HepG2 (cell line): ENCODE measurements around the gene ME3. TPM values are rescaled to one million over a fixed set of nuclear protein-coding genes. Genes with fewer than 3 reads are reported as not detected.

Source experiments
- ATAC-seq: fragments of 200-7000 bp; cut with Tn5 transposase; 3 replicates; pipeline ENCODE4 v1.9.1; 2020; ENCODE audit warnings: mild to moderate bottlenecking, moderate library complexity
- BruUV-seq: library from RNA; stranded (reverse); fragments of 400-500 nt; replicated peaks from 2 replicates; lab custom pipeline; 2021; lab: Mats Ljungman, UMichigan
- CTCF ChIA-PET: fragments of 300-600 bp; formaldehyde crosslinking; extraction: SDS; loops from one replicate; lab custom pipeline; 2021; ENCODE audit warnings: low total read pairs, inconsistent platforms, low intra/inter-chr PET ratio; lab: Yijun Ruan, JAX
- POLR2A ChIA-PET: fragments of 350-600 bp; sonication (Branson Sonifier 250); formaldehyde crosslinking; loops from one replicate; lab custom pipeline; 2020; ENCODE audit warnings: antibody characterized with exemption, inconsistent platforms; lab: Yijun Ruan, JAX
- DNase-seq: peaks from one replicate; pipeline ENCODE4 v3.0.0-alpha.2; 2015; ENCODE audit warnings: low spot score
- FAIRE-seq: peaks from 3 replicates; lab custom pipeline; 2011; peaks lifted over from hg19 to GRCh38; lab: Jason Lieb, UNC
- H2AFZ ChIP-seq: one replicate; pipeline ENCODE4 v1.6.1; 2011; ENCODE audit warnings: low read length, inconsistent platforms
- H3K27ac ChIP-seq: fragments of 300-600 bp; 3 replicates; pipeline ENCODE4 v1.8.0; 2011; ENCODE audit warnings: mixed run types, mild to moderate bottlenecking, mixed read lengths, low read length, inconsistent platforms; ENCODE audit not compliant: insufficient read depth; ENCODE audit errors: extremely low read length
- H3K27me3 ChIP-seq, 2 experiments: fragments of 200-600 bp in 1 of 2; 2 replicates in 1 of 2; 3 replicates in 1 of 2; pipeline versions ENCODE4 v1.6.0 to v1.8.0; 2011; ENCODE audit warnings: low read length in 2 of 2, mild to moderate bottlenecking in 2 of 2, moderate library complexity in 2 of 2, inconsistent platforms in 1 of 2; ENCODE audit not compliant: insufficient read depth in 2 of 2, control insufficient read depth in 1 of 2
- H3K36me3 ChIP-seq, 2 experiments: fragments of 200-600 bp in 1 of 2; replicated peaks in 1 of 2; 2 replicates in 1 of 2; 3 replicates in 1 of 2; pipeline versions ENCODE4 v1.5.1 to v1.8.0; 2011; ENCODE audit warnings: low read length in 2 of 2, inconsistent platforms in 1 of 2; ENCODE audit not compliant: insufficient read depth in 2 of 2, control insufficient read depth in 1 of 2
- H3K4me1 ChIP-seq: 2 replicates; pipeline ENCODE4 v1.5.1; 2012; ENCODE audit warnings: low read length, inconsistent platforms; ENCODE audit not compliant: insufficient read depth
- H3K4me2 ChIP-seq: 2 replicates; pipeline ENCODE4 v1.6.0; 2011; ENCODE audit warnings: low read depth, low read length, inconsistent platforms
- H3K4me3 ChIP-seq, 3 experiments: fragments of 200-600 bp in 1 of 3; sonication (generic), shearing (Covaris generic) in 1 of 3; replicated peaks in 1 of 3; 2 replicates each; pipeline ENCODE4 v1.5.1; 2011 to 2016; ENCODE audit warnings: low read length in 3 of 3, inconsistent platforms in 2 of 3, low read depth in 2 of 3, mild to moderate bottlenecking in 2 of 3, control low read depth in 1 of 3, mixed read lengths in 1 of 3; ENCODE audit not compliant: insufficient read depth in 1 of 3
- H3K79me2 ChIP-seq: one replicate; pipeline ENCODE4 v1.6.1; 2011; ENCODE audit warnings: low read length, inconsistent platforms; ENCODE audit not compliant: insufficient read depth
- H3K9ac ChIP-seq: 2 replicates; pipeline ENCODE4 v1.6.0; 2011; ENCODE audit warnings: mild to moderate bottlenecking, low read depth, low read length, inconsistent platforms; ENCODE audit not compliant: insufficient read depth
- H3K9me3 ChIP-seq: 2 replicates; pipeline ENCODE4 v1.5.1; 2012; ENCODE audit warnings: mild to moderate bottlenecking, low read length
- H4K20me1 ChIP-seq: 2 replicates; pipeline ENCODE4 v1.6.0; 2011; ENCODE audit warnings: inconsistent platforms, mild to moderate bottlenecking, low read length, moderate library complexity; ENCODE audit not compliant: insufficient read depth
- GMEB1 ChIP-seq: sonication (generic); formaldehyde crosslinking; IDR thresholded peaks from 2 replicates; pipeline ENCODE4 v1.5.1; 2020; ENCODE audit warnings: missing genetic modification reagents, mild to moderate bottlenecking, borderline replicate concordance
- HIVEP1 ChIP-seq: sonication (generic); formaldehyde crosslinking; IDR thresholded peaks from 2 replicates; pipeline ENCODE4 v1.4.0; 2020; ENCODE audit warnings: mild to moderate bottlenecking, missing genetic modification reagents
- NFE2L1 ChIP-seq: sonication (generic); formaldehyde crosslinking; IDR thresholded peaks from 2 replicates; pipeline ENCODE4 v1.4.0; 2020; ENCODE audit warnings: missing genetic modification reagents, mild to moderate bottlenecking, borderline replicate concordance
- SALL1 ChIP-seq: sonication (generic); formaldehyde crosslinking; IDR thresholded peaks from 2 replicates; pipeline ENCODE4 v1.8.0; 2022; ENCODE audit warnings: mild to moderate bottlenecking, missing genetic modification reagents
- TFDP1 ChIP-seq: IDR thresholded peaks from 2 replicates; pipeline ENCODE4 v1.6.1; 2016; ENCODE audit warnings: missing compliant biosample characterization, missing genetic modification reagents, borderline replicate concordance
- ZFP90 ChIP-seq: sonication (generic); formaldehyde crosslinking; IDR thresholded peaks from 2 replicates; pipeline ENCODE4 v1.8.0; 2022; ENCODE audit warnings: missing genetic modification reagents, mild to moderate bottlenecking, inconsistent platforms, borderline replicate concordance
- ZNF326 ChIP-seq: sonication (generic); formaldehyde crosslinking; IDR thresholded peaks from 2 replicates; pipeline ENCODE4 v1.4.0; 2020; ENCODE audit warnings: missing genetic modification reagents, borderline replicate concordance
- ZNF678 ChIP-seq: sonication (generic); formaldehyde crosslinking; IDR thresholded peaks from 2 replicates; pipeline ENCODE4 v1.4.0; 2020; ENCODE audit warnings: mild to moderate bottlenecking, missing genetic modification reagents
- ZNF768 ChIP-seq: sonication (generic); formaldehyde crosslinking; IDR thresholded peaks from 2 replicates; pipeline ENCODE4 v1.4.0; 2020; ENCODE audit warnings: missing genetic modification reagents
- ZNF891 ChIP-seq: sonication (generic); formaldehyde crosslinking; IDR thresholded peaks from 2 replicates; pipeline ENCODE4 v1.5.0; 2020; ENCODE audit warnings: mild to moderate bottlenecking, missing genetic modification reagents
- WGBS: methylation state at CpG from one replicate; pipeline ENCODE4 v1.1.6; 2017; ENCODE audit warnings: low lambda C conversion rate; 5-methylcytosine and 5-hydroxymethylcytosine counted together
- in situ Hi-C: cut with HindIII; loops from 2 replicates; pipeline ENCODE4 v1.10.0; 2017; ENCODE audit warnings: low pct_unique_long_range_greater_than_20kb; ENCODE audit not compliant: extremely low pct_ligation_motif_present
- intact Hi-C: fragments of 100-400 bp; cut with micrococcal nuclease; formaldehyde crosslinking; loops from one replicate; pipeline ENCODE4 v1.10.0; 2022; ENCODE audit not compliant: unreplicated experiment
- polyA plus RNA-seq, 8 experiments: library from polyadenylated mRNA; depleted of rRNA in 3 of 8; stranded (reverse) in 7 of 8; unstranded in 1 of 8; fragments of >200 nt; fragmentation: Illumina TruSeq in 4 of 8; extraction: Trizol in 4 of 8; gene quantifications; 2 replicates each; pipeline versions ENCODE4 v1.2.1 to v1.2.3, GENCODE V29; 2011 to 2016; ENCODE audit warnings: low read depth in 4 of 8, missing spikeins in 1 of 8, mixed read lengths in 1 of 8; ENCODE audit not compliant: insufficient read depth in 1 of 8
- total RNA-seq, 5 experiments: library from RNA; depleted of rRNA; stranded (reverse); fragments of >200 nt; fragmentation: Illumina TruSeq; extraction: Trizol; gene quantifications; 2 replicates each; pipeline ENCODE4 v1.2.3, GENCODE V29; 2016; ENCODE audit warnings: low read depth in 1 of 5
- TF ChIP-seq, protein P1 (sequence below): sonication (generic); formaldehyde crosslinking; IDR thresholded peaks from 2 replicates; pipeline ENCODE4 v1.8.0; 2022; ENCODE audit warnings: mild to moderate bottlenecking, missing genetic modification reagents, moderate library complexity
- TF ChIP-seq, protein P2 (sequence below): sonication (generic); formaldehyde crosslinking; IDR thresholded peaks from 2 replicates; pipeline ENCODE4 v1.8.1; 2022; ENCODE audit warnings: low read depth, mild to moderate bottlenecking, missing genetic modification reagents

ME3 gene
- total and polyA plus RNA-seq, 2 of the 13 experiments (the other 11 are each of a cell fraction or from before 2014, with no cell fraction given): not detected

- TF ChIP-seq SALL1 (CRISPR knock-in tag) (no peak), ZNF678 (no peak), ZNF326 (no peak), TFDP1 (CRISPR knock-in tag) (no peak), HIVEP1 (CRISPR knock-in tag) (no peak), ZFP90 (CRISPR knock-in tag) (no peak), ZNF891 (no peak), ZNF768 (CRISPR knock-in tag) (no peak), NFE2L1 (CRISPR knock-in tag) (no peak)
- TF ChIP-seq, protein P1, sequence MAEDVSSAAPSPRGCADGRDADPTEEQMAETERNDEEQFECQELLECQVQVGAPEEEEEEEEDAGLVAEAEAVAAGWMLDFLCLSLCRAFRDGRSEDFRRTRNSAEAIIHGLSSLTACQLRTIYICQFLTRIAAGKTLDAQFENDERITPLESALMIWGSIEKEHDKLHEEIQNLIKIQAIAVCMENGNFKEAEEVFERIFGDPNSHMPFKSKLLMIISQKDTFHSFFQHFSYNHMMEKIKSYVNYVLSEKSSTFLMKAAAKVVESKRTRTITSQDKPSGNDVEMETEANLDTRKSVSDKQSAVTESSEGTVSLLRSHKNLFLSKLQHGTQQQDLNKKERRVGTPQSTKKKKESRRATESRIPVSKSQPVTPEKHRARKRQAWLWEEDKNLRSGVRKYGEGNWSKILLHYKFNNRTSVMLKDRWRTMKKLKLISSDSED: no peak
Measured at GRCh38 chr11:86664930-86665329, 7.5 kb downstream of the ME3 start (continued).

DNA sequence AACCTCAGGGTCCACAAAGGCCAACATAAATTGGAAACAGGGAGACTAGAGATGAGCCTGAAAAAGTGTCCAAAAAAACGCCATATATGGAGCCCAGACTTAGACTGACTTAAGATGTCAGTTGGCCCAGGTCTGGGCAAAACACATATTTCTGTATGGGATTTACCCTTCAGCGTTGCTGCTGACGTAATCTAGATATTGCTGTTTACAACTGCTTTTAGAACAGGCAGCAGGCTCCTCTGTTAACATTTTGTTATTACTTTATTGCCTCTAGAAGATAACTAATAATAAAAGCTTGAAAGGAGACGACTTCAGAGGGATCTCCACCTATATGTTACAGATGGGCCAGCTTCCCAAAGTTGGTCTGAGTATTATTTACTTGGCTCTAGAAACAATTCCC is 8.7 kb downstream of the ME3 start:
- CTCF ChIA-PET: no interaction called here
- Histone ChIP-seq H3K27me3 (peaks cover 0 to 19% of the 10 kb centered on the region in 2 experiments; a peak in 2 of 5 replicates), H4K20me1 (no peaks in the 10 kb centered on the region), H3K4me3 (no peak overlapping the region), H3K9ac (no peak overlapping the region), H3K79me2 (no peaks in the 10 kb centered on the region), H2AFZ (no peak overlapping the region), H3K36me3 (no peaks in the 10 kb centered on the region), H3K9me3 (no peaks in the 10 kb centered on the region), H3K4me1 (no peaks in the 10 kb centered on the region), H3K4me2 (no peak overlapping the region), H3K27ac (no peak overlapping the region)
- BruUV-seq: no TSS peak
- intact Hi-C loops: no loop called here
- FAIRE-seq (no peak), DNase-seq (no peak), ATAC-seq (no peak)
- POLR2A ChIA-PET: no interaction called here
- TF ChIP-seq, protein P2, sequence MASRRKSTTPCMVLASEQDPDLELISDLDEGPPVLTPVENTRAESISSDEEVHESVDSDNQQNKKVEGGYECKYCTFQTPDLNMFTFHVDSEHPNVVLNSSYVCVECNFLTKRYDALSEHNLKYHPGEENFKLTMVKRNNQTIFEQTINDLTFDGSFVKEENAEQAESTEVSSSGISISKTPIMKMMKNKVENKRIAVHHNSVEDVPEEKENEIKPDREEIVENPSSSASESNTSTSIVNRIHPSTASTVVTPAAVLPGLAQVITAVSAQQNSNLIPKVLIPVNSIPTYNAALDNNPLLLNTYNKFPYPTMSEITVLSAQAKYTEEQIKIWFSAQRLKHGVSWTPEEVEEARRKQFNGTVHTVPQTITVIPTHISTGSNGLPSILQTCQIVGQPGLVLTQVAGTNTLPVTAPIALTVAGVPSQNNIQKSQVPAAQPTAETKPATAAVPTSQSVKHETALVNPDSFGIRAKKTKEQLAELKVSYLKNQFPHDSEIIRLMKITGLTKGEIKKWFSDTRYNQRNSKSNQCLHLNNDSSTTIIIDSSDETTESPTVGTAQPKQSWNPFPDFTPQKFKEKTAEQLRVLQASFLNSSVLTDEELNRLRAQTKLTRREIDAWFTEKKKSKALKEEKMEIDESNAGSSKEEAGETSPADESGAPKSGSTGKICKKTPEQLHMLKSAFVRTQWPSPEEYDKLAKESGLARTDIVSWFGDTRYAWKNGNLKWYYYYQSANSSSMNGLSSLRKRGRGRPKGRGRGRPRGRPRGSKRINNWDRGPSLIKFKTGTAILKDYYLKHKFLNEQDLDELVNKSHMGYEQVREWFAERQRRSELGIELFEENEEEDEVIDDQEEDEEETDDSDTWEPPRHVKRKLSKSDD: no peak
- no peak for TF ChIP-seq GMEB1
- in situ Hi-C loops: no loop called here
- WGBS: 2% methylated on average over 4 of the region's 4 CpGs
